ENCODE data around the gene LCE2D. TPM values are rescaled to one million over a fixed set of nuclear protein-coding genes. Genes with fewer than 3 reads are reported as not detected.
A peak's percentile ranks its signal among the peaks of the same experiment; 100 is the strongest.

The LCE2D gene
- not detected for total RNA-seq
- not detected for polyA plus RNA-seq
- long read RNA-seq, donor 1, result 0 reads
- long read RNA-seq, donor 2, result 0 reads
- long read RNA-seq, donor 3, result 0 reads

- DNase-seq (no peak), ATAC-seq (no peak)
- Histone ChIP-seq H3K4me3 (no peak within 1 kb of the TSS), H3K9me3 (peaks cover 0 to 5% (median 0%) of the 10 kb centered on the region in 11 donors), H3K4me1 (no peaks in the 10 kb centered on the region), H3K27ac (no peak within 1 kb of the TSS), H3K36me3 (no peaks in the 10 kb centered on the region), H3K27me3 (peaks cover 0 to 29% (median 4%) of the 10 kb centered on the region in 7 donors)
- intact Hi-C loops (cut with DNase I), result no loop called here
- no peak for TF ChIP-seq CTCF (IDR thresholded peaks at IDR 0.05)
- 57 to 60% methylated on average over 3 of the region's 3 CpGs for WGBS, 2 donors
Observed at GRCh38 chr1:152663098-152663497, at the start of gene LCE2D. Gene LCE2D, plus strand, starts transcription at chr1:152663380. Its CDS starts 726 bp downstream, at chr1:152664106.

DNA sequence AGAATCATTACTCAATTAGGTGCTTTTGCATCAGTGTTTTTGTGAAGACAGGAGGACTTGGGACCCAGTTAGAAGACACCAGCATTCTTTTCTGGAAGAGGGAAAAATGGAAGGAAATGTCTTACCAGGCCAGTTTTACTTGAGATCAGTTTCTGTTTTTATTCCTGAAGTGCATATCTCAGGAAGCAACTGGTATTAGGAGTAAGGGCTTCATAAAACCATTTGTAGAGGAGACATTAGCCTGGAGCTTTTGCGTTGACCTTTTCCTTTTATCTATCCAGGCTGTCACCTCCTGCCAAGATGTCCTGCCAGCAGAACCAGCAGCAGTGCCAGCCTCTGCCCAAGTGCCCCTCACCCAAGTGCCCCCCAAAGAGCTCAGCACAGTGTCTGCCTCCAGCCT, 49.7 kb upstream of the LCE2D start, which contains the start of gene LCE3B:
TSS of gene LCE3B (plus strand) at position 301 of the 400 bp plus-strand sequence. CDS start at position 301, 0 bp downstream.
- Histone ChIP-seq H3K4me3 (no peak within 1 kb of the TSS), H3K36me3 (no peaks in the 10 kb centered on the region), H3K27ac (no peak within 1 kb of the TSS), H3K9me3 (peaks cover 0 to 13% (median 3%) of the 10 kb centered on the region in 11 donors), H3K4me1 (no peaks in the 10 kb centered on the region), H3K27me3 (peaks cover 0 to 22% (median 0%) of the 10 kb centered on the region in 7 donors)
- TF ChIP-seq CTCF (IDR thresholded peaks at IDR 0.05), result no peak
- DNase-seq (no peak), ATAC-seq (no peak)
- intact Hi-C loops (cut with DNase I), result no loop called here
- 82 to 95% methylated on average over 1 of the region's 1 CpG for WGBS, 2 donors

GRCh38 chr1:152621993-152622392, 41.2 kb upstream of the LCE2D start:
- Histone ChIP-seq H3K27me3 (peaks cover 0 to 23% (median 5%) of the 10 kb centered on the region in 7 donors), H3K4me3 (no peak overlapping the region), H3K4me1 (no peaks in the 10 kb centered on the region), H3K36me3 (no peaks in the 10 kb centered on the region), H3K27ac (no peak overlapping the region), H3K9me3 (peaks cover 0 to 34% (median 12%) of the 10 kb centered on the region in 11 donors)
- ATAC-seq, result no peak
- no peak for TF ChIP-seq CTCF (IDR thresholded peaks at IDR 0.05)
- intact Hi-C loops (cut with DNase I), result loop anchor here in 1 of 10 donors (5.0 kb wide), 1 partner anchor 40 kb away; the partner anchor contains the start of gene LCE3D
- no peak for DNase-seq
- 57 to 81% methylated on average over 3 of the region's 3 CpGs for WGBS, 2 donors

DNA sequence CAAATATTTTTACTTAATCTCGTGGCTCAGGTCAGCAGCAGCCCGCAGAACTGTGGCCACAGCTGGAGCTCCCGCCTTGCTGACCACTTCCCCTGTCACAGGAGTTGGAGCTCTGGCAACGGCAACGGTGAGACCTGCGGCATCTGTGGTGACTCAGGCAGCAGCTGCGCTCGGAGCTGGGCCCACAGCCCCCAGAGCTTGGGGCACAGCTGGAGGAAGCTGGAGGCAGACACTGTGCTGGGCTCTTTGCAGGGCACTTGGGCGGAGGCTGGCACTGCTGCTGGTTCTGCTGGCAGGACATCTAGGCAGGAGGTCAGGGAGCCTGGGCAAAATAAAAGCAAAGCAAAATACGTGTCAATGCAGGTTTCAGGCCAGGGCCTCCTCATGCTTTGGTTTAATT, 40.4 kb upstream of the LCE2D start, which contains the start of gene LCE3A:
TSS of gene LCE3A (minus strand) at position 301 of the 400 bp plus-strand sequence. CDS start at position 301, 0 bp downstream.
- DNase-seq, result no peak
- no peak within 1 kb of the TSS for H3K27ac ChIP-seq
- H3K36me3 ChIP-seq, result no peaks in the 10 kb centered on the region
- no peak within 1 kb of the TSS for H3K4me3 ChIP-seq
- no peak for TF ChIP-seq CTCF (IDR thresholded peaks at IDR 0.05)
- ATAC-seq, result peak in 2 of 8 donors; percentile 43 to 51
- H3K27me3 ChIP-seq, result peaks cover 0 to 23% (median 5%) of the 10 kb centered on the region in 7 donors
- H3K9me3 ChIP-seq, result peaks cover 0 to 28% (median 12%) of the 10 kb centered on the region in 11 donors
- WGBS, 2 donors, result 61 to 67% methylated on average over 10 of the region's 10 CpGs
- intact Hi-C loops (cut with DNase I), result loop anchor here in 1 of 10 donors (5.0 kb wide), 1 partner anchor 41 kb away; the partner anchor contains the start of gene LCE3D
- no peaks in the 10 kb centered on the region for H3K4me1 ChIP-seq

All from heart right ventricle (tissue), 16 donors.